Measurements from ENCODE around the gene PLXNB2. TPM values are rescaled to one million over a fixed set of nuclear protein-coding genes. Genes with fewer than 3 reads are reported as not detected.

PLXNB2 gene
- total and polyA plus RNA-seq, 2 of the 4 experiments (the other 2 are of a cell fraction), result 73.1 to 202 TPM

DNA sequence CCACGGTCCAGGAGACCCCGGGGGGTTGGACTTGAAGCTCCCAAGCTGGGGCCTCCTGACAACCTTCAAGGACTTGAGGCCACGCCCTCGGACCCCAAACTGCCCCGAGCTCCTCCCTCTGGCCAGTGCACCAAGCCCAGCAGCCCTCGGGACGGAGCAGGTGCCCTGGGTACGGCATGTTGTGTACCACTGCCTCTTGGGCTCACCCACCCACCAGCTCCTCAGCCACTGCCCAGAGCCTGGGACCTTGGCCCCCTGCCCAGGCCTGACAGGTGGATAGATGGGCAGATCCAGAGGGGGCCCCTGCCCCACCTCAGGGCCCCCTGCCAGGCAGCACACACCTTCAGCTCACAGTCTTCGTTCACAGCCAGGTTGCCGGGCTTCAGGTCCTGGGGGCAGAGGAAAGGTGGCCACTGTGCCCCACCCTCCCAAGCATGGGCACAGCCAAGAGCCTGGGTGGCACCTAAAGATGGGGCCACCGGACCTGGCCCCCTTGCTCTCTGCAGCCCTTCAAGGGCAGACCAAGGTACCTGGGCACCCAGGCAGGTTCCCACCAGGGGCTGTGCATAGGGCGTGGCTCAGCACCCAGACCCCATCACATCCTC lies 51.1 kb downstream of the PLXNB2 start (continued):
- TF ChIP-seq, protein P1, sequence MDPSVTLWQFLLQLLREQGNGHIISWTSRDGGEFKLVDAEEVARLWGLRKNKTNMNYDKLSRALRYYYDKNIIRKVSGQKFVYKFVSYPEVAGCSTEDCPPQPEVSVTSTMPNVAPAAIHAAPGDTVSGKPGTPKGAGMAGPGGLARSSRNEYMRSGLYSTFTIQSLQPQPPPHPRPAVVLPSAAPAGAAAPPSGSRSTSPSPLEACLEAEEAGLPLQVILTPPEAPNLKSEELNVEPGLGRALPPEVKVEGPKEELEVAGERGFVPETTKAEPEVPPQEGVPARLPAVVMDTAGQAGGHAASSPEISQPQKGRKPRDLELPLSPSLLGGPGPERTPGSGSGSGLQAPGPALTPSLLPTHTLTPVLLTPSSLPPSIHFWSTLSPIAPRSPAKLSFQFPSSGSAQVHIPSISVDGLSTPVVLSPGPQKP (IDR thresholded peaks at IDR 0.05; ENCODE audit: borderline replicate concordance, low read depth, low read length), result no peak
- no peak for TF ChIP-seq MAZ (IDR thresholded peaks at IDR 0.05; ENCODE audit: borderline replicate concordance, low read depth, low read length)
- TF ChIP-seq RCOR1 (IDR thresholded peaks at IDR 0.05; ENCODE audit: insufficient replicate concordance, low read length), result no peak
- TF ChIP-seq RFX5 (IDR thresholded peaks at IDR 0.05; ENCODE audit: low read depth, low read length), result no peak

DNA sequence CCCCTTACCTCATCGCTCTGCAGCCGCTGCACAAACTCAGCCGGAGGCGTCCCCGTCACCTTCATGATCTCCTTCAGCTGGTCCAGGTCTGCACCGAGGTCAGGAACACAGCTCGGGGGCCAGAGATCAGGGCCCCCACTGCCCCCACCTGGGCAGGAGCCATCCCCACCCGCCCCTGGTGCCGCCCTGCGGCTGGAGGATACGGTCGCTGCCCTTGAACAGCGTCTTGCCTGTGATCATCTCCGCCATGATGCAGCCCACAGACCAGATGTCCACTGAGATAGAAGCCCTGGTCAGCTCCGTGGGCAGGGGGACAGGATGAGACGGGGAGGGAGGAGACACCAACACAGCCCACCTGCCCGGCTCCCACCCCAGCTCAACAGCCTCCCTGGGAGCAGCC lies 51.8 kb downstream of the PLXNB2 start:
- no peak overlapping the region for H3K56ac ChIP-seq (ENCODE audit: extremely low read depth, insufficient read depth, low read length)
- H3K4me3 ChIP-seq (ENCODE audit: insufficient read depth, low read depth, low read length), result no peak overlapping the region
- ChIA-PET POLR2A (ENCODE audit: unreplicated experiment) (no interaction called here), CTCF (no interaction called here)
- H3K9me3 ChIP-seq (ENCODE audit: control insufficient read depth, insufficient read depth, low read length), result no peaks in the 10 kb centered on the region
- no peak overlapping the region for H2AK9ac ChIP-seq (replicated peaks; ENCODE audit: low read depth, low read length, poor library complexity)
- H3K79me1 ChIP-seq (ENCODE audit: low read depth in 1 of 2, low read length in 2 of 2), result peaks cover 7 to 38% of the 10 kb centered on the region in 2 experiments; a peak in 3 of 4 replicates
- in situ Hi-C loops (cut with MboI; ENCODE audit: low sequenced_read_pairs) (no loop called here), intact Hi-C loops (cut with micrococcal nuclease) (no loop called here), dilution Hi-C loops (cut with HindIII; ENCODE audit: low sequenced_read_pairs, unreplicated experiment) (no loop called here)
- peaks cover 32% of the 10 kb centered on the region for H4K20me1 ChIP-seq (ENCODE audit: insufficient read depth, low read length)
- no peak overlapping the region for H3K14ac ChIP-seq (replicated peaks; ENCODE audit: low read depth, low read length)
- no peak overlapping the region for H2BK20ac ChIP-seq (ENCODE audit: low read depth, low read length)
- no peak overlapping the region for H2BK5ac ChIP-seq (ENCODE audit: low read depth, low read length, poor library complexity, severe bottlenecking)
- H3K27ac ChIP-seq (ENCODE audit: insufficient read depth, low read length), result no peak overlapping the region
- H4K5ac ChIP-seq (ENCODE audit: low read depth, low read length), result no peak overlapping the region
- H3K36me3 ChIP-seq (ENCODE audit: control insufficient read depth, insufficient read depth, low read length), result peaks cover 35% of the 10 kb centered on the region; the same call in 1 of the 2 replicates
- peaks cover 9% of the 10 kb centered on the region for H3K4me1 ChIP-seq (ENCODE audit: control insufficient read depth, insufficient read depth, low read length)
- no TSS peak for BruUV-seq (replicated peaks)
- no peak overlapping the region for H3K23ac ChIP-seq (ENCODE audit: low read depth, low read length)
- H3K4ac ChIP-seq (ENCODE audit: low read depth, low read length), result no peak overlapping the region
- peak overlapping the region; percentile 58 for H2AFZ ChIP-seq (replicated peaks; ENCODE audit: low read length, poor library complexity)
- H3K27me3 ChIP-seq (ENCODE audit: control insufficient read depth, insufficient read depth, low read length), result no peaks in the 10 kb centered on the region
- no peaks in the 10 kb centered on the region for H3K9me1 ChIP-seq (ENCODE audit: insufficient read depth, low read length)
- no peak overlapping the region for H4K8ac ChIP-seq (ENCODE audit: low read depth in 2 of 2, low read length in 2 of 2)
- H2AK5ac ChIP-seq (ENCODE audit: low read depth, low read length), result no peak overlapping the region
- no peak overlapping the region for H2BK120ac ChIP-seq (ENCODE audit: low read depth, low read length)
- no peak overlapping the region for H3K18ac ChIP-seq (ENCODE audit: low read depth, low read length)
- no peak overlapping the region for H2BK15ac ChIP-seq (ENCODE audit: low read depth, low read length)
- no peak overlapping the region for H3K4me2 ChIP-seq (ENCODE audit: low read depth, low read length)
- 90% methylated on average over 6 of the region's 17 CpGs; no CpG with 5 or more reads in 1 of the 2 experiments for WGBS, 2 experiments (ENCODE audit: extremely low coverage in 2 of 2, insufficient read length in 1 of 2)
- no peak for ATAC-seq (ENCODE audit: low read depth)
- H3K9ac ChIP-seq (ENCODE audit: low read depth, low read length), result no peak overlapping the region
- H4K91ac ChIP-seq (ENCODE audit: insufficient read depth, low read depth, low read length), result no peak overlapping the region
- TF ChIP-seq MXI1 (IDR thresholded peaks at IDR 0.05; ENCODE audit: borderline replicate concordance, low read depth, low read length) (no peak), RCOR1 (IDR thresholded peaks at IDR 0.05; ENCODE audit: insufficient replicate concordance, low read length) (no peak), MAFK (IDR thresholded peaks at IDR 0.05; ENCODE audit: low read depth, low read length) (no peak), BHLHE40 (IDR thresholded peaks at IDR 0.05; ENCODE audit: low read depth, low read length) (no peak), SMC3 (IDR thresholded peaks at IDR 0.05; ENCODE audit: low read depth, low read length) (no peak), FOS (IDR thresholded peaks at IDR 0.05; ENCODE audit: low read depth, low read length) (no peak)
- TF ChIP-seq, protein P1 (IDR thresholded peaks at IDR 0.05; ENCODE audit: borderline replicate concordance, low read depth, low read length), result no peak
- DNase-seq, result no peak
